Skeletal muscle tissue (tissue), 4 donors: ENCODE measurements around the gene GATAD2B. TPM values are rescaled to one million over a fixed set of nuclear protein-coding genes. Genes with fewer than 3 reads are reported as not detected.
"Not testable (repeated sequence)": the region's sequence is repeated elsewhere in the genome, so short reads cannot be mapped to it uniquely, and the experiment has no call there.

Experiments used
- H3K27ac ChIP-seq: one replicate; pipeline ENCODE4 v1.7.0; 2013; ENCODE audit warnings: mild to moderate bottlenecking, low read depth, low read length, inconsistent platforms
- H3K27me3 ChIP-seq, 3 donors: one replicate each; pipeline ENCODE4 v1.7.0; 2013; ENCODE audit warnings: low read length in 3 of 3; ENCODE audit not compliant: control insufficient read depth in 3 of 3, insufficient read depth in 3 of 3
- H3K36me3 ChIP-seq, 3 donors: one replicate each; pipeline ENCODE4 v1.7.0; 2013; ENCODE audit warnings: low read length in 3 of 3; ENCODE audit not compliant: control insufficient read depth in 3 of 3, insufficient read depth in 3 of 3
- H3K4me1 ChIP-seq, 3 donors: one replicate each; pipeline ENCODE4 v1.7.0; 2013; ENCODE audit warnings: low read length in 3 of 3, mild to moderate bottlenecking in 3 of 3; ENCODE audit not compliant: control insufficient read depth in 3 of 3, insufficient read depth in 3 of 3
- H3K4me3 ChIP-seq, 3 donors: one replicate each; pipeline ENCODE4 v1.7.0; 2013; ENCODE audit warnings: low read length in 3 of 3
- H3K9ac ChIP-seq, 3 donors: one replicate each; pipeline ENCODE4 v1.7.0; 2013; ENCODE audit warnings: low read length in 3 of 3, mild to moderate bottlenecking in 3 of 3, moderate library complexity in 2 of 3, low read depth in 1 of 3
- H3K9me3 ChIP-seq, 3 donors: one replicate each; pipeline ENCODE4 v1.7.0; 2013; ENCODE audit warnings: low read length in 3 of 3; ENCODE audit not compliant: control insufficient read depth in 3 of 3
- total RNA-seq: library from RNA; depleted of rRNA; stranded (reverse); fragments of >200 nt; gene quantifications from one replicate; pipeline ENCODE4 v1.2.3, GENCODE V29; 2014
- donor health status: Osteomylitis.

The GATAD2B gene
- total RNA-seq, 1 donor from 2014 or later, result 6.3 TPM

DNA sequence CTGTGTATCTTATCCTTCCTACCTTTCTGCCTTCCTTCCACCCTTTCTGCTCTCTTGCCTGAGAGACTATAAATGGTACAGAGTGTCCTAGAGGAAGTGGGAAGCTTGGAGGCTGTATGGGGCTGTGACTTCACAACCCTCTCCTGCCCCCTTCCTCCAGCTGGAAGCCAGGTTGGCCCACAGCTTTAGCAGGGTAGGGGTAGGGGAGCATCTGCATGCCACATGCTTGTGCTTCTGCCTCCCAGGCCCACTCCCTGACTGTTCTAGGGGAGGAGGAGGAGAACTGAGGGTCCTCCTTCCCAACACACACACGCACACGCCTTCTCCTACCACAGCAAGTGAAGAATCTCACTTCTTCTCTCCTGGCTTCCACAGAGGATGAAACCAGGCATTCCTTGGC is 151.5 kb downstream of the GATAD2B start:
- Histone ChIP-seq H3K27ac (no peak overlapping the region), H3K27me3 (no peaks in the 10 kb centered on the region), H3K36me3 (peaks cover 48 to 58% (median 53%) of the 10 kb centered on the region in 3 donors), H3K9ac (no peak overlapping the region), H3K4me1 (peaks cover 18 to 56% (median 48%) of the 10 kb centered on the region in 3 donors), H3K9me3 (no peaks in the 10 kb centered on the region), H3K4me3 (no peak overlapping the region)

DNA sequence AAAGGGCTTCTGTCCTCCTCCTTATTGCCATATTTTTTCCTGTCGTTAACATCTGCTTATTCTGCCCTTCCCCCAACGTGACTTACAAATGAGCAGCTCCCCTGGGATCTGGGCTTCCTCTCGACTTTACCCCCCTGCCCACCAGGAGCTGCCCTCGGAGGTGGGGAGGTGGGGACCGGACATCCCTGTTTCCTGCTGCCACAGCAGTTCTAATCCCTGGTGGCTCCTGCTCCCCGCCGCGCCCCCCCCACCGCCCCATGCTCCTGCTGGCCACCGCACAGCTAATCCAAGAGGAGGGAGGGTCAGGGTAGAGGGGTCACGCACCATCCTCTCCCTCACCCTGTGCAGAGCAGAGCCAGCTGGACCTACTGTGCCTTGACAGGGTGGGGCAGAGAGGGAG is 152.0 kb downstream of the GATAD2B start:
- Histone ChIP-seq H3K36me3 (peaks cover 48 to 58% (median 54%) of the 10 kb centered on the region in 3 donors), H3K27ac (no peak overlapping the region), H3K4me1 (peaks cover 16 to 51% (median 43%) of the 10 kb centered on the region in 3 donors), H3K9ac (no peak overlapping the region), H3K9me3 (no peaks in the 10 kb centered on the region), H3K4me3 (no peak overlapping the region), H3K27me3 (no peaks in the 10 kb centered on the region)

DNA sequence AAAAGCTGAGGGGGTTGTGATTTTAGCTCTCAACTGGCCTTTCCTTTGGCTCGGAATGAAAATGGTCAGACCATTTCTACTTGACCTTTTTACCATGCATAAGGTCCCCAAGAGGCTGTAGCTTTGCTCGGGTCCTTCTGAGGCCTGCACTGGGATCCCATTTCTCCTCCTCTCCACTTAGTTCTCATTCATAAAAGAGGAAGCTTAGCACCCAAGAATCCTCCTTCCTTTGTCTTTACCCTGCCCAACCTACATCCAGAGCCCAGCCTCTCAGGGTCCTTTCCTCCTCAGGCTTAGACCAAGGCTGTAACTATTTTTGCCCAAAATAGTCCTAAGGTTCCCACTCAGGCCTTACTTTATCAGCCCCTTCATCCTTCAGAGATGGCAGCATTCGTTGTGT is 153.6 kb downstream of the GATAD2B start:
- H3K9ac ChIP-seq, result no peak overlapping the region
- H3K4me1 ChIP-seq, result peaks cover 7 to 39% (median 27%) of the 10 kb centered on the region in 3 donors
- no peaks in the 10 kb centered on the region for H3K27me3 ChIP-seq
- no peaks in the 10 kb centered on the region for H3K9me3 ChIP-seq
- H3K4me3 ChIP-seq, result no peak overlapping the region
- H3K27ac ChIP-seq, result no peak overlapping the region
- H3K36me3 ChIP-seq, result peaks cover 58 to 67% (median 65%) of the 10 kb centered on the region in 3 donors

DNA sequence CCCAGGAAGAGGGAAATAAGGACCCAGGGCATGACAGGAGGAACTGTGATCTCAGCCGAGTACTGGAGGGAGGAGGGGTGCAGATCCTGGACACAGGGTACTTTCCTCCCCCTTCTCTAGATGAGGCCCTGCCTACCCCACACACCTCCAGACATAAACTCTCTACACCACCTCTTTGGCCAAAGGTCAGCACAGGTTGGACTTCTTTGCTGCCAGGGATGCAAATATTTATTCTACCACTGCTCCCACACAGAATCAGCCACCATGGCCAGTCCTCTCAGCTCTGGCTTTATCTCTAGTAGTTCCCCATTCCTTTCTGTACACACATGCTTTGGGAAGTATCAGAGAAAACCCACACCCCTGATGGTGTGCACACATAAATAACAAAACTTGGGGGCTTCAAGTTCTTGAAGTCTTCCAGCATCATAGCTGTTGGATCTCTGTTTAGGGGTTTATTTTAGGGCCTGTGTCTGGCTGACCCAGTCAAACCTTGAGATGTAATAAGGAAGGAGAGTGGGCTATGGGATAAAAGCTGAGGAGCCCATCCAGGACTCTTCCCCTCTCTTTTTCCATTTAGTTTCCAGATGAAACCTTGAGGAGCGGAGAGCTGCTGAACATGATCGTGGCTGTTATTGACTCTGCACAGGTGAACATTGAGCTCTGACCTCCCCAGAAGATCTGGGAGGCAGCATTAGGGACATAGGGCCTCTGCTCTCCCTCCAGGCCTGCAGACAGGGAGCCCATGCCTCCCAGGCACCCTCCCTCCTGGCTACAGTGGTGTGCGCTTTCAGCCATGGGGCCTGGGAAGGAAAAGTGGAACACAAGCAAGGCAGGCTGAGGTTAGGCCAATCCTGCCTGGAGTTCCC is 154.2 kb downstream of the GATAD2B start:
- H3K36me3 ChIP-seq, result peaks cover 65 to 70% (median 68%) of the 10 kb centered on the region in 3 donors
- no peak overlapping the region for H3K4me3 ChIP-seq
- no peaks in the 10 kb centered on the region for H3K27me3 ChIP-seq
- no peak overlapping the region for H3K9ac ChIP-seq
- H3K4me1 ChIP-seq, result peaks cover 3 to 38% (median 22%) of the 10 kb centered on the region in 3 donors
- no peaks in the 10 kb centered on the region for H3K9me3 ChIP-seq
- H3K27ac ChIP-seq, result no peak overlapping the region

DNA sequence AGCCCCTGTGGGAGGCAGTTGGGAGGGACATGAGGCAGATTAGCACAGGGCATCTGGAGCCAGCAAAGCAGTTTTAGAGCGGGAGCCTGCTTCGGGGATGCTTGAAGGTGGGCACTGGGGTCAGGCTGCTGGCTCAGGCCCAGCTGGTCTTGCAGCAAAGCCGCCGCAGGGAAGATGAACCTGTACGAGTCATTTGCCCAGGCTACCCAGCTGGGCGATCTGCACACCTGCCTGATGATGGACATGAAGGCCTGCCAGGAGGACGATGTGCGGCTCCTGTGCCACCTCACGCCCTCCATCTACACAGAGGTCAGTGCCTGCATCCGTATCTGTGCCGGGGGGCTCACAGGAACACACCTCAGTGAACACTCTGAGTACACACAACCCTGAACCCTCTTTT is 155.3 kb downstream of the GATAD2B start:
- Histone ChIP-seq H3K9ac (no peak overlapping the region), H3K4me3 (no peak overlapping the region), H3K27ac (no peak overlapping the region), H3K36me3 (peaks cover 68 to 72% (median 70%) of the 10 kb centered on the region in 3 donors), H3K9me3 (no peaks in the 10 kb centered on the region), H3K27me3 (no peaks in the 10 kb centered on the region), H3K4me1 (peaks cover 9 to 33% (median 14%) of the 10 kb centered on the region in 3 donors)

DNA sequence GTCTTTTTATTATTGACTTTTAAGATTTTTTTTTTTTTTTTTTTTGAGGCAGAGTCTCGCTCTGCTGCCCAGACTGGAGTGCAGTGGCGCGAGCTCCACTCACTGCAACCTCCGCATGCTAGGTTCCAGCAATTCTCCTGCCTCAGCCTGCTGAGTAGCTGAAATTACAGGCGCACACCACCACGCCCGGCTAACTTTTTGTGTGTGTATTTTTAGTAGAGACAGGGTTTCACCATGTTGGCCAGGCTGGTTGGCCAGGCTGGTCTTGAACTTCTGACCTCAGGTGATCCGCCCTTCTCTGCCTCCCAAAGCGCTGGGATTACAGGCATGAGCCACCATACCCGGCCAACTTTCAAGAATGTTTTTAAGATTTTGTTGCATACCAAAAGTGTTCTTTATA is 156.1 kb downstream of the GATAD2B start:
- H3K27me3 ChIP-seq, H3K27ac ChIP-seq, H3K4me3 ChIP-seq, H3K9me3 ChIP-seq, H3K9ac ChIP-seq: not testable (repeated sequence)
- Histone ChIP-seq H3K36me3 (peaks cover 61 to 71% (median 63%) of the 10 kb centered on the region in 3 donors), H3K4me1 (peaks cover 9 to 25% (median 9%) of the 10 kb centered on the region in 3 donors)

DNA sequence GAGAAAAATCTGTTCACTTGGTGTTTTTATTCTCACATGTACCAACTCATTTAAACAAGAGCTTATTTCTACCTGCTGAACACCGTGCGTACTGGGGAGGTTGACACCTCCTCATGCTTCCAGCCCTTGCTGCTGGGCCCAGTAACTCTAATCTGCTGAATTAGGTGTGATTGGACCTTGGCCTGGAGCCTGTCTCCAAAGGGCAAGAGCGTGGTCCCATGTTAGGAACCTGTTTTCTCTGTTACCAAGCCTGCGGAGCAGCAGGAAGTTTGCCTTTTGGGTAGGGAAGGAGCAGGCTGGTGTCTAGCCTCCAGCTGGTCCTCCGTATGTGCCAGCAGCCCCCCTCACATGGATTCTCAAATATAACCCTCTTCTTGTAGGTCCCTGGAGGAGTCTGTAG is 158.5 kb downstream of the GATAD2B start:
- peaks cover 62 to 73% (median 63%) of the 10 kb centered on the region in 3 donors for H3K36me3 ChIP-seq
- peak overlapping the region; percentile 6 for H3K27ac ChIP-seq
- no peak overlapping the region for H3K4me3 ChIP-seq
- no peaks in the 10 kb centered on the region for H3K9me3 ChIP-seq
- H3K27me3 ChIP-seq, result no peaks in the 10 kb centered on the region
- H3K9ac ChIP-seq, result no peak overlapping the region
- H3K4me1 ChIP-seq, result peaks cover 3 to 10% (median 5%) of the 10 kb centered on the region in 3 donors

DNA sequence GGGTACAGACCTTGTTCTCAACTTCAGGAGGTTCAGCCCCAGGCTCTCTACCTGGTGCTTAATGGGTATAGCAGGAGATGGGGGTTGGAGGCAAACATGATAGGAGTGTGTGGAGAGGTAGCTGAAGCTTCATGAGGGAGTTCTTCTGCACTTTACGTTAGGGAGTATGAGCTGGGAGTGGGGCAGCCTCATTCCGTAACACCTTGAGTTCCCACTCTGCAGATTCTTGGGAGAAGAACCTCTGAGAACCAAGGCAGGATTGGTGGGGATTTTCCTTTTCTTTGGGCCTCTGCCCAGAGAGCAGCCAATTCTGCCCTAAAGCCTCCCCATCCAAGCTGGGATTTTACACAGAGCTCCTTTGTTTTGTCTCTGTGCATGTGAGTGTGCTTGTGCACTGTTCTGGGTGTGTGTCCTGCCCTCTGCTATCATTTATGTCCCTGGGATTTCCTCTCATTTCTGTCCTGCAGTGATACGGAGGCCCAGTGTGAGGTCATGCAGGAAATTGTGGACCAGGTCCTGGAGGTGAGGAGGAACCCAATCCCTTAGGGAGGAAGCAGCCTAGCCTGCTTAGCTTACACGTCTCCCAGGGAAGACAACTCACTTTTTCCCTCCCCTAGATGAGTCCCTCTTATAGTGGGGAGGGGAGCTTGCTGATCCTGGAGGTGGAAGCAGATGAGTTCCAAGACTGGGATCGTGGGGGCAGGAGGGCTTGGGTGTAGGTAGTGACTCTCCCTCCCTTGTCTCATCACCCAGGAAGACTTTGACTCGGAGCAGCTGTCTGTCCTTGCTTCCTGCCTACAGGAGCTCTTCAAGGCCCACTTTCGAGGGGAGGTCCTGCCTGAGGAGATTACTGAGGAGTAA is 159.2 kb downstream of the GATAD2B start:
- no peaks in the 10 kb centered on the region for H3K9me3 ChIP-seq
- peak overlapping the region; percentile 6 for H3K27ac ChIP-seq

DNA sequence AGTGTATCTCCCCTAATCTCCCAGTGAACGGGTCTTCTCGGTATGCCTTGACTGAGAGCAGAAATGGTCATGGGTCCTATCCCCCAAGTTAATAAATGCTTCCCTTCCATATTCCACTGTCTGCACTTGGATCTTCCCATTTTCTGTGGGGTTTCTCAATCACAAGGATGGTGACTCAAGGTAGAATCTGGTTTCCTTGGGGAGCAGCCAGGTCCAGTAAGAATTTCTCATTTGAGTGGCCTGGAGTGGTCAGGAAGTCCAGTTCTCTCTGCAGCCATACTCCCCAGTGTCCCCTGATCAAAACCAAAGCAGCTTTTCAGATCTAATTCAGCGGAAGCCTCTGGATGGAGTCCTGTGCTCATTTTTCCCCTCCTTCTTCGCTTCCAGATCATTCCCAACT is 162.3 kb downstream of the GATAD2B start:
- Histone ChIP-seq H3K9ac (no peak overlapping the region), H3K27ac (no peak overlapping the region), H3K36me3 (peaks cover 62 to 72% (median 70%) of the 10 kb centered on the region in 3 donors), H3K4me3 (no peak overlapping the region), H3K4me1 (peaks cover 0 to 10% (median 5%) of the 10 kb centered on the region in 3 donors), H3K27me3 (no peaks in the 10 kb centered on the region), H3K9me3 (no peaks in the 10 kb centered on the region)

More for the DNA sequence above, 159.2 kb downstream of the GATAD2B start:
- Histone ChIP-seq H3K9ac (no peak overlapping the region), H3K27me3 (no peaks in the 10 kb centered on the region), H3K4me3 (no peak overlapping the region), H3K4me1 (peaks cover 0 to 10% (median 5%) of the 10 kb centered on the region in 3 donors), H3K36me3 (peaks cover 62 to 71% (median 65%) of the 10 kb centered on the region in 3 donors)
